ENCODE data around the gene NCKAP5.

The NCKAP5 gene

DNA sequence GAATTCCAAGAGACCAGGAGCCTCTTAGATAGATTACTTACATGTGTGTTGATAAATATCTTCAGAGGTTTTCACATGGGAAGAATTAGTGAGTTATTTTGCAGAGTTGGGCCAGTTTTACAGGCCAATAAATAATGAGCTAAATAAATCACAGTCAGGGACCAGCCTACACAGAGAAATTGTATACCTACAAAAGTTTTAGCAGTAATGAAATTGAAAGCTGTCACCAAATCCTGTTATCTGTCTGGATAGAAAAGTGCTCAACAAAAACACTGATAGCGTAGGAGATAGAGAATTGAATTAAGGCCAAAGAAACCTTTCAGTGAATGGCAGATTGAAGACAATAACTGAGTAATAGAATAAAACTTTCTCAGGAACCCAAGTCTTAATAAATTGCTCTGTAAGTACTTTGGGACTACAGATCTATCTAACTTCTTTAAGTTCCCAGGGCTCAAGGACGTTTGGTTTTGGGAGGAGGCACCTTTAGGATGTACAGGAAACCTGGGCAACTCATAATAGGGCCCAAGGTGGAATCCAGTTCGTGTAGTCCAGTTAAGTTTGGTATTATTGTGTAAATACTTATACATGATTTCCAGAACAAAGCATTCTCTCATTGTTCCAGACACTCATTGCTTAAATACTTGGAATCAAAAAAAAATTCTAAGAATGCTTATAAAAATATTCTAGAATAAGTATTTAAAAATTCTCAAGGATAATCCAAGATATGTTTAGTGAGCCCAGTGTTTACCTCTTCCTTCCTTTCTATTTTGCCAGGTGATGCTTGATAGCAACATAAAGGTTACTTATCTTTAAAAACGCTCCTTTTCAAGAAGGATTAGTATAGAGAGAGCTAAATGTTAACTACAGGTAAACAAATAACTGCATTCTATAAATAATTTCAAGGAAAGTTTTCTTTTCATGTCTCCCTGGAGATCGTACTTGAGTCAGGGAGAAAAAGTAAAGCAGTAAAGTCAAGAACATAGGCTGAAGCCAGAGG is 134.5 kb downstream of the NCKAP5 start:
- no peak for TF ChIP-seq SPI1 (IDR thresholded peaks at IDR 0.05; ENCODE audit: borderline replicate concordance, low read depth)
- TF ChIP-seq, protein P1, sequence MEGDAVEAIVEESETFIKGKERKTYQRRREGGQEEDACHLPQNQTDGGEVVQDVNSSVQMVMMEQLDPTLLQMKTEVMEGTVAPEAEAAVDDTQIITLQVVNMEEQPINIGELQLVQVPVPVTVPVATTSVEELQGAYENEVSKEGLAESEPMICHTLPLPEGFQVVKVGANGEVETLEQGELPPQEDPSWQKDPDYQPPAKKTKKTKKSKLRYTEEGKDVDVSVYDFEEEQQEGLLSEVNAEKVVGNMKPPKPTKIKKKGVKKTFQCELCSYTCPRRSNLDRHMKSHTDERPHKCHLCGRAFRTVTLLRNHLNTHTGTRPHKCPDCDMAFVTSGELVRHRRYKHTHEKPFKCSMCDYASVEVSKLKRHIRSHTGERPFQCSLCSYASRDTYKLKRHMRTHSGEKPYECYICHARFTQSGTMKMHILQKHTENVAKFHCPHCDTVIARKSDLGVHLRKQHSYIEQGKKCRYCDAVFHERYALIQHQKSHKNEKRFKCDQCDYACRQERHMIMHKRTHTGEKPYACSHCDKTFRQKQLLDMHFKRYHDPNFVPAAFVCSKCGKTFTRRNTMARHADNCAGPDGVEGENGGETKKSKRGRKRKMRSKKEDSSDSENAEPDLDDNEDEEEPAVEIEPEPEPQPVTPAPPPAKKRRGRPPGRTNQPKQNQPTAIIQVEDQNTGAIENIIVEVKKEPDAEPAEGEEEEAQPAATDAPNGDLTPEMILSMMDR (IDR thresholded peaks at IDR 0.05; ENCODE audit: insufficient read depth, low read length): no peak
- TF ChIP-seq POLR2AphosphoS5 (IDR thresholded peaks at IDR 0.05; ENCODE audit: low read depth): no peak
- no peak for TF ChIP-seq GABPA (IDR thresholded peaks at IDR 0.05; ENCODE audit: low read depth)
- TF ChIP-seq, protein P2, sequence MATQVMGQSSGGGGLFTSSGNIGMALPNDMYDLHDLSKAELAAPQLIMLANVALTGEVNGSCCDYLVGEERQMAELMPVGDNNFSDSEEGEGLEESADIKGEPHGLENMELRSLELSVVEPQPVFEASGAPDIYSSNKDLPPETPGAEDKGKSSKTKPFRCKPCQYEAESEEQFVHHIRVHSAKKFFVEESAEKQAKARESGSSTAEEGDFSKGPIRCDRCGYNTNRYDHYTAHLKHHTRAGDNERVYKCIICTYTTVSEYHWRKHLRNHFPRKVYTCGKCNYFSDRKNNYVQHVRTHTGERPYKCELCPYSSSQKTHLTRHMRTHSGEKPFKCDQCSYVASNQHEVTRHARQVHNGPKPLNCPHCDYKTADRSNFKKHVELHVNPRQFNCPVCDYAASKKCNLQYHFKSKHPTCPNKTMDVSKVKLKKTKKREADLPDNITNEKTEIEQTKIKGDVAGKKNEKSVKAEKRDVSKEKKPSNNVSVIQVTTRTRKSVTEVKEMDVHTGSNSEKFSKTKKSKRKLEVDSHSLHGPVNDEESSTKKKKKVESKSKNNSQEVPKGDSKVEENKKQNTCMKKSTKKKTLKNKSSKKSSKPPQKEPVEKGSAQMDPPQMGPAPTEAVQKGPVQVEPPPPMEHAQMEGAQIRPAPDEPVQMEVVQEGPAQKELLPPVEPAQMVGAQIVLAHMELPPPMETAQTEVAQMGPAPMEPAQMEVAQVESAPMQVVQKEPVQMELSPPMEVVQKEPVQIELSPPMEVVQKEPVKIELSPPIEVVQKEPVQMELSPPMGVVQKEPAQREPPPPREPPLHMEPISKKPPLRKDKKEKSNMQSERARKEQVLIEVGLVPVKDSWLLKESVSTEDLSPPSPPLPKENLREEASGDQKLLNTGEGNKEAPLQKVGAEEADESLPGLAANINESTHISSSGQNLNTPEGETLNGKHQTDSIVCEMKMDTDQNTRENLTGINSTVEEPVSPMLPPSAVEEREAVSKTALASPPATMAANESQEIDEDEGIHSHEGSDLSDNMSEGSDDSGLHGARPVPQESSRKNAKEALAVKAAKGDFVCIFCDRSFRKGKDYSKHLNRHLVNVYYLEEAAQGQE (IDR thresholded peaks at IDR 0.05; ENCODE audit: insufficient replicate concordance, low read depth): no peak
- H3K27me3 ChIP-seq (ENCODE audit: insufficient read depth, poor library complexity, severe bottlenecking): no peaks in the 10 kb centered on the region
- DNase-seq (ENCODE audit: low read depth in 1 of 2, low spot score in 1 of 2): no peak
- no peak overlapping the region for H3K27ac ChIP-seq (replicated peaks)
- no peak overlapping the region for H3K4me3 ChIP-seq (replicated peaks; ENCODE audit: insufficient read depth, low read length)

DNA sequence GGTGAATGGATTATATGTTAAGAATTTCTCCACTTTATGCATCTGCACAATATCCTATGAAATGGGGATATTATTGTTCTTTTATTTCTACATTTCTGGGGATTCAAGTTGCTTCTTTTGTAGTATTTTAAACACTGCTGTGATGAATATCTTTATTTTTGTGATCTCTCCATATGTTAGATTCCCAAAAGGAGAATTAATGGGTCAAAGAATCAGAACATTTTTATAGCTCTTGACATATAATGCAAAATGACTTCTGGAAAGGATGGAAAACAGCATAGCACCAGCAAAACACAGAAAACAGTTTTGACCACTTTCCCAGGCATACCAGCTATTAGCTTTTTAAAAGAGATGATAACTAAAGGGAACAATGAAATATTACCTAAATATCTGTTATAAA is 135.5 kb downstream of the NCKAP5 start:
- no peak overlapping the region for H3K27ac ChIP-seq (replicated peaks)
- no peak overlapping the region for H3K4me3 ChIP-seq (replicated peaks; ENCODE audit: insufficient read depth, low read length)
- TF ChIP-seq SPI1 (IDR thresholded peaks at IDR 0.05; ENCODE audit: borderline replicate concordance, low read depth) (no peak), GABPA (IDR thresholded peaks at IDR 0.05; ENCODE audit: low read depth) (no peak), POLR2AphosphoS5 (IDR thresholded peaks at IDR 0.05; ENCODE audit: low read depth) (no peak)
- TF ChIP-seq, protein P1 (IDR thresholded peaks at IDR 0.05; ENCODE audit: insufficient read depth, low read length): no peak
- TF ChIP-seq, protein P2 (IDR thresholded peaks at IDR 0.05; ENCODE audit: insufficient replicate concordance, low read depth): no peak
- DNase-seq (ENCODE audit: low read depth in 1 of 2, low spot score in 1 of 2): no peak
- no peaks in the 10 kb centered on the region for H3K27me3 ChIP-seq (ENCODE audit: insufficient read depth, poor library complexity, severe bottlenecking)

DNA sequence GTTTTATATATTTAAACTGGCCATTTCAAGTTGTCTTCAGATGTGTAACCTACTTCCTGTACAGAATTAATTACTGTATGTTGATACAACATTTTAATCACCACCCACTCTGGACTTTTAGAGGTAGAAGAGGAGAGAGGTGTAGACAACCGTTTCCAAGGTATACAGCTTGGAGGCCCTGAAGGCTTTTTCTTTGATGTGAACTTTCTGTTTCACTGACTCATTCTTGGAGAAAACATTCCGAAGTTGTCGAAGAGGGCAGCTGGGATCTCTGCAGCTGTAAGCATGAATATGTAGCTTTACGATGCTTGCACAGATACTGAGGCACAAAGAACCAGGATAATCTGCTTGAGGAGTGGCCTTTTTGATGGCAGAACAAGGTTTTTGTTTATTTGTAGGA is 137.0 kb downstream of the NCKAP5 start:
- Histone ChIP-seq H3K4me3 (replicated peaks; ENCODE audit: insufficient read depth, low read length) (no peak overlapping the region), H3K27ac (replicated peaks) (no peak overlapping the region), H3K27me3 (ENCODE audit: insufficient read depth, poor library complexity, severe bottlenecking) (no peaks in the 10 kb centered on the region)
- TF ChIP-seq POLR2AphosphoS5 (IDR thresholded peaks at IDR 0.05; ENCODE audit: low read depth): no peak
- DNase-seq (ENCODE audit: low read depth in 1 of 2, low spot score in 1 of 2): no peak

DNA sequence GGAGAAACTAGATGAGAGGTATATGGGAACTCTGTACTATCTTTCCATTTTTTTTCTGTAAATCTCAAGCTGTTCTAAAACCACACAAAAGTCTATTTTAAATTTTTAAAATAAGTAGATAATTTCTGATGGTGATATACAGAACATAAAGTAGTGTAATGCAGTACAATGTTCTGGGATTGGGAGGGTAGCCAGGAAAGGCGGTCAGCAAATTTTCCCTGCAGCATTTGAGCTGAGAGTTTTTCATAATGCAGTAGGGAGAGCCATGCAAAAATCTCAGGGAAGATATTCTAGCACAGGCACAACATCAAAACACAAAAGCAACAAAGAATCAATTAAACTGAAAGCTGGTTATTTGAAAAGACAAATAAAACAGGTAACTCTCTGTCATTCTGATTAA is 141.5 kb downstream of the NCKAP5 start:
- H3K27ac ChIP-seq (replicated peaks): no peak overlapping the region
- no peak overlapping the region for H3K4me3 ChIP-seq (replicated peaks; ENCODE audit: insufficient read depth, low read length)
- no peaks in the 10 kb centered on the region for H3K27me3 ChIP-seq (ENCODE audit: insufficient read depth, poor library complexity, severe bottlenecking)
- DNase-seq (ENCODE audit: low read depth in 1 of 2, low spot score in 1 of 2): no peak
- TF ChIP-seq, protein P2 (IDR thresholded peaks at IDR 0.05; ENCODE audit: insufficient replicate concordance, low read depth): no peak
- TF ChIP-seq SPI1 (IDR thresholded peaks at IDR 0.05; ENCODE audit: borderline replicate concordance, low read depth): no peak

Measured in HL-60 (cell line).